Ishikawa (cell line): Measurements from ENCODE around the gene CDC23.

Source experiments
- CEBPB ChIP-seq: IDR thresholded peaks from 2 replicates; pipeline ENCODE4 v1.6.1; 2012
- CREB1 ChIP-seq: IDR thresholded peaks from 2 replicates; pipeline ENCODE4 v1.6.1; 2012; ENCODE audit warnings: low read depth
- EGR1 ChIP-seq: IDR thresholded peaks from 2 replicates; pipeline ENCODE4 v1.6.1; 2012
- EP300 ChIP-seq: IDR thresholded peaks from 2 replicates; pipeline ENCODE4 v1.6.1; 2012; ENCODE audit warnings: borderline replicate concordance
- FOXM1 ChIP-seq: IDR thresholded peaks from 2 replicates; pipeline ENCODE4 v1.6.1; 2012; ENCODE audit warnings: low read depth, borderline replicate concordance
- MAX ChIP-seq: IDR thresholded peaks from 2 replicates; pipeline ENCODE4 v1.6.1; 2012
- NFIC ChIP-seq: IDR thresholded peaks from 2 replicates; pipeline ENCODE4 v1.6.1; 2012
- RAD21 ChIP-seq: IDR thresholded peaks from 2 replicates; pipeline ENCODE4 v1.6.1; 2012; ENCODE audit warnings: low read depth
- REST ChIP-seq: IDR thresholded peaks from 2 replicates; pipeline ENCODE4 v1.6.1; 2012; ENCODE audit warnings: low read depth, mild to moderate bottlenecking
- TAF1 ChIP-seq: IDR thresholded peaks from 2 replicates; pipeline ENCODE4 v1.6.1; 2012; ENCODE audit warnings: low read depth, mild to moderate bottlenecking
- TCF12 ChIP-seq: IDR thresholded peaks from 2 replicates; pipeline ENCODE4 v1.6.1; 2012; ENCODE audit warnings: low read depth
- TEAD4 ChIP-seq: IDR thresholded peaks from 2 replicates; pipeline ENCODE4 v1.6.1; 2012
- USF1 ChIP-seq: IDR thresholded peaks from 2 replicates; pipeline ENCODE4 v1.6.1; 2012
- YY1 ChIP-seq: IDR thresholded peaks from 2 replicates; pipeline ENCODE4 v1.6.1; 2012; ENCODE audit warnings: low read depth
- ZBTB7A ChIP-seq: IDR thresholded peaks from 2 replicates; pipeline ENCODE4 v1.6.1; 2012; ENCODE audit warnings: low read depth

Gene CDC23

GRCh38 chr5:138210985-138211384 lies 2.1 kb downstream of the CDC23 start:
- TF ChIP-seq YY1 (no peak), ZBTB7A (no peak), REST (no peak), EGR1 (no peak), FOXM1 (no peak), USF1 (no peak), TCF12 (no peak), TEAD4 (no peak), CREB1 (no peak), NFIC (no peak), MAX (no peak), CEBPB (no peak), RAD21 (no peak), EP300 (no peak)

GRCh38 chr5:138192826-138193225 lies 20.3 kb downstream of the CDC23 start:
- TF ChIP-seq ZBTB7A (no peak), USF1 (no peak), MAX (no peak), TAF1 (no peak), RAD21 (no peak), EGR1 (no peak), CREB1 (no peak), FOXM1 (no peak)

- TF ChIP-seq ZBTB7A (no peak), FOXM1 (no peak), NFIC (no peak), USF1 (no peak), TAF1 (no peak), CEBPB (no peak)
These were observed 24.5 kb downstream of the CDC23 start for GRCh38 chr5:138188626-138189025.

- TF ChIP-seq EGR1 (no peak), NFIC (no peak), ZBTB7A (no peak), TCF12 (no peak), USF1 (no peak), MAX (no peak), RAD21 (no peak), TAF1 (no peak), CEBPB (no peak)
These were observed 27.1 kb downstream of the CDC23 start for GRCh38 chr5:138186002-138186447.

- TF ChIP-seq NFIC (no peak), CREB1 (no peak), TEAD4 (no peak), REST (no peak), USF1 (no peak), TCF12 (no peak), MAX (no peak), YY1 (no peak), EGR1 (no peak), RAD21 (no peak), TAF1 (no peak), EP300 (no peak), ZBTB7A (no peak), CEBPB (no peak), FOXM1 (no peak)
These were observed 30.3 kb downstream of the CDC23 start for GRCh38 chr5:138182808-138183207.
